DMS153 treated with DMSO at 0.1 percent for 48 hours (cell line): ENCODE measurements around the gene HENMT1.
A peak's percentile ranks its signal among the peaks of the same experiment; 100 is the strongest.

ENCODE experiments used
- DNase-seq: peaks from one replicate; lab custom pipeline; 2025; ENCODE audit not compliant: unreplicated experiment; lab: John Stamatoyannopoulos, UW

The HENMT1 gene

DNA sequence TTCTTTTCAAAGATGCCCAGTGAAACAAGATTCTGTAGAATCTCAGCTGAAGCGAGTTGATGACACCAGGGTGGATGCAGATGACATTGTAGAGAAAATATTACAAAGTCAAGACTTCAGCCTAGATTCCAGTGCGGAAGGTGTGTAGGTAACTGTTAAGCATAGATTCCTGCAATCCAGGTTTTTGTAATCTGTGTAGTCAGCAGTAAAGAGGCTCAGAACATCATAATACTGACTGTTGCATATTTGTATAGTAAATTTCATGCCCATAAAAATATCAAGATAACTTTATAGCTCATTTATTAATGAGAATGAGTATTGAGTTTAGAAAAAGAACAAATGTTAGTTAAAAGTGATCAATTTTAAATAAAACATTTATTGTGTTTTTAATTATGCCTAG, 32.2 kb downstream of the HENMT1 start:
- DNase-seq, result no peak

DNA sequence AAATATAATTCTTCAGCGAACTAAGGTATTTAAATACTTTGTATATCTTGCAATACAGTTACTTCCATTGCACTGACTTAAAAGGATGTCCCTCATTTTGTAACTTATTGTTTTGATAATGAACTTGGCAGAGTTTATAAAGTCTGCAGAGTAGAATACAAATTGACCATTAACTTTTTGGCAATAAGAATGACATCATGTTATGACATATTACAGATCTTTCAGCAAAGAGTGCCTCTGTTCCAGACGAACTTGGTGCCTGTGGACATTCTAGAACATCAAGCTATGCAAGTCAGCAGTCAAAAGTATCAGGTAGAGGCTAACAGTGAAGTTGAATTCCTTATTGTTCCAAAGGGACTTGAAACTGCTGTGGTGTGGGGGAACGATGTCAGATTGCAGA, 32.9 kb downstream of the HENMT1 start:
- no peak for DNase-seq

- DNase-seq, result no peak
These were observed 33.6 kb downstream of the HENMT1 start for GRCh38 chr1:108627256-108627655.

DNA sequence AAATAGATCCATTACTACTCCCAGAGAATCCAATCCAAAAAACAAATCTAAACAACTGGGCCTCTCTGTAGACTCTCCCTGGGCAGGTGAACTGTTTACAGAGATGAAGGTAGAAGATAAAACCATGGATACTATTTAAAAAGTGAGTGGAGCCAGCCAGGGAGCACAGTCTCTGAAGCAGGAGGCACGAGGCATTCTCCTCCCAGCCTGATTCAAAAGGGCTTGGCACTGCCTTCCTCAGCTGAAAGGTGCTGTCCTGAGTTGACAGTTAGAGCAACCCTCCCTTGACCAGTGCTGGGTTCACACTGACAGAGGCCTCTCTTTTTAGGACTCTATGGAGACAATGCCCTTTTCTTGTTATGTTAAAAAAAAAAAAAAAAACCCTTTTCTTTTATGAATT, 36.8 kb downstream of the HENMT1 start:
- DNase-seq, result no peak

DNA sequence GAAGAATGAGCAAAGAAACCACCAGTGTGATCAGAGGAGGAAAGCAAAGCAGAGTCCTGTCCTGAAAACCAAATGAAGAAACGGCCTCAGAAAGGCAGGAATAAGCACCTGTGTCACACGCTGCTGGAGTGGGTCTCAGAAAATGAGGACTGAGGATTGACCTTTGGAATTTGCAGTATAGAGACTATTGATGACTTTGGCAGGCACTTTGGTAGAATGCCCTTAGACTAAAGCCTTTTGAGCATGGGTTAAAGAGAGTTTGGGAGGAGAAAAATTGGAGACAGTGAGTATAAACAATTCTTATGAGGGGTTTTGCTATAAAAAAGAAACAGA, 43.2 kb downstream of the HENMT1 start:
- no peak for DNase-seq

DNA sequence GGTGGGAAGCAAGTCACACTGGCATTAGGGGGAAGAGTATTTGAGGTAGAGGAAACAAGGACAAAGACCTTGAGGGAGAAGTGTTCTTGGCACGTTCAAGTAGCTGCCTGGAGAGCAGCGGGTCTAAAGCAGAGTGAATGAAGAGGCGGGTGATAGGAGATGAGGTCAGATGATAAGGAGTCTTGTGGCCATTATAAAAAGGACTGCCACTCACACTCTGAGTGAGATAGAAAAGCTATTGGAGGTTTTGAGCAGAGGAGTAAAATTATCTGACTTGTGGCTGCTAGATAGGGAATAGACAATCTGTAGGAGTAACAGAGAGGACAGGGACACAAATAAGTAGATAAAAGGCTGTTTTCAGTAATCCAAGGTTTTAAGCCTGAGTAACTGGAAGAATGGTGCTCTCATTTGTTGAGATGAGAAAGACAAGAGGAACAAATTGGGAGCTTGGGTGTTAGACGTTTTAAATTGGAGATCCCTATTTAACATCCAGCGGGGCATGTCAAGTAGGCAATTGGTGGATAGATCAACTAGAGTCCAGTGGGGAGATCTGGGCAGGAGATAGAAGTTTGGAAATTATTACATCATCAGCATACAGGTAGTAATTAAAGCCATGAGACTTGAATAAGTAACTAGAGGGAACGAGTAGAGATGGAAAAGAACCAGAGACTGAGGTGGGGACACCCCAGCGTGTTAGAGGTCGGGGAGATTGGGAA, 43.7 kb downstream of the HENMT1 start:
- no peak for DNase-seq

DNA sequence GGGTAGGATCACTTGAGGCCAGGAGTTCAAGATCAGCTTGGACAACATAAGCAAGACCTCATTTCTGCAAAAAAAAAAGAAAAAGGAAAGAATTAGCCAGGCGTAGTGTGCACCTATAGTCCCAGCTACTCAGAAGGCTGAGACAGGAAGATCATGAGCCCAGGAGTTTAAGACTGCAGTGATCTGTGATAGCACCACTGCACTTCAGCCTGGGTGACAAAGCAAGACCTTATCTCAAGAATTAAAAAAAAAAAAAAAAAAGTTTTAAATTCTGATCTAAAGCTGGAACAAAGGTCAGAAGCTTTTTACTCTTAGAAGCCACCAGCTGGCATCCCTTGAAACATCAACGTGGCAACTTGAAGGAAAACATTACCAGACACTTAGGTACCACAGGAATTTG, 45.3 kb downstream of the HENMT1 start:
- DNase-seq, result no peak

GRCh38 chr1:108612496-108612895, 48.4 kb downstream of the HENMT1 start:
- no peak for DNase-seq

GRCh38 chr1:108611984-108612383, 48.9 kb downstream of the HENMT1 start:
- DNase-seq, result no peak

GRCh38 chr1:108610073-108610472, 50.8 kb downstream of the HENMT1 start:
- peak; percentile 89 for DNase-seq

GRCh38 chr1:108609483-108610049, 51.3 kb downstream of the HENMT1 start:
- peak; percentile 75 for DNase-seq

GRCh38 chr1:108606478-108606877, 54.4 kb downstream of the HENMT1 start:
- no peak for DNase-seq

DNA sequence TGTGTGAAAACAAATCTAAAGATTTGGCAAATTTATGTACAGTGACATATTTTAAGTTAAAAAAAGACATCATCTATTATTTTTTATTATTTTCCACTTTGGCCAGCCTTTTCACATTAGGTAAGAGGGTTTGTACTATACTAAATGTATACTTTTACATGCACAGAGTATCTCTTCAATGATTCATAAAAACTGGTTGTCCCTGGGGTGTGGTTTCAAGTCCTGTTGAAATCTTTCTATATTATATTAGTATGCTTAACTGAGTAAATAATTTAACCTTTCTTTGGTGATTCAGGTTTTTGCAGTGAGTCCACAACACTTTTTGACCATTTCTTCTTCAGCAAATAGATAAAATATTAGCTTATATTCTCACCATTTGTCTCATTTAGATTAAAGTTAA, 55.3 kb downstream of the HENMT1 start:
- DNase-seq, result no peak

GRCh38 chr1:108601708-108602410, 59.0 kb downstream of the HENMT1 start:
- DNase-seq, result no peak

DNA sequence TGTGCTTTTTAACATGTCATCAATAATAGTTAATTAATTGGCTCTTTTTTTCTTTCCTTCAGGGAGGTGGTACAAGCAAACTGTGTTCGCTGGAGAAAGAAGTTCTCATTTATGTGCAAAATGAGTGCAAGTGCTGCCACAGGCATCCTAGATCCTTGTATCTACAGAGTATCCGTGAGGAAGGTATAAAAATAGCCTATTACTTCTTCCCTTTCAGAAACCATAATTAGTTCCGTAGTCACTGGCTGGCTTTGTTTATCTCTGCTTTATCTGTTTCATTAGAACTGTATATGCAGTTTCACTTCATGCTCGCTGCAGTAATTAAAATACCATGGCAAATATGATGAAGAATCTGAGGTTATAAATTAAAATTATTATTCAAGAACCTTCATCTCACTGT, 60.4 kb downstream of the HENMT1 start:
- DNase-seq, result no peak

DNA sequence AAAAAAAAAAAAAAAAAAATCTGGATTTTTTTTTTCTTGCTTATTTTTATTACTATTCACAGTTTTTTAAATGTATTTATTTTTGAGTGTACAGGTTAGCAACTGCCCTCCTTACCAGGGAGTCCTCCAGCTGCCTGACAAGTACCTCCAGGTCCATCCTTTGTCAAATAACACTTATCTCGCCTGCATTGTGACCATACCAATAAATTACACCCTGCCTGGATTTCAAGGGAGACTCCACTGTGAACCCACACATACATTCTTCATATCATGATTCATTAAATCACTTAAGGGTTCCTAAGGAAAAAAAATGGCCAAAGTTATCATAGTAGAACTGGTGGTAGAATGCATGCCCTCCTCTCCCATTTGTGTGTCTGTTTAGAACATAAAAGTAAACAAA, 62.6 kb downstream of the HENMT1 start:
- DNase-seq, result no peak
